ENCODE measurements around the gene ZFAND3.

The ZFAND3 gene

DNA sequence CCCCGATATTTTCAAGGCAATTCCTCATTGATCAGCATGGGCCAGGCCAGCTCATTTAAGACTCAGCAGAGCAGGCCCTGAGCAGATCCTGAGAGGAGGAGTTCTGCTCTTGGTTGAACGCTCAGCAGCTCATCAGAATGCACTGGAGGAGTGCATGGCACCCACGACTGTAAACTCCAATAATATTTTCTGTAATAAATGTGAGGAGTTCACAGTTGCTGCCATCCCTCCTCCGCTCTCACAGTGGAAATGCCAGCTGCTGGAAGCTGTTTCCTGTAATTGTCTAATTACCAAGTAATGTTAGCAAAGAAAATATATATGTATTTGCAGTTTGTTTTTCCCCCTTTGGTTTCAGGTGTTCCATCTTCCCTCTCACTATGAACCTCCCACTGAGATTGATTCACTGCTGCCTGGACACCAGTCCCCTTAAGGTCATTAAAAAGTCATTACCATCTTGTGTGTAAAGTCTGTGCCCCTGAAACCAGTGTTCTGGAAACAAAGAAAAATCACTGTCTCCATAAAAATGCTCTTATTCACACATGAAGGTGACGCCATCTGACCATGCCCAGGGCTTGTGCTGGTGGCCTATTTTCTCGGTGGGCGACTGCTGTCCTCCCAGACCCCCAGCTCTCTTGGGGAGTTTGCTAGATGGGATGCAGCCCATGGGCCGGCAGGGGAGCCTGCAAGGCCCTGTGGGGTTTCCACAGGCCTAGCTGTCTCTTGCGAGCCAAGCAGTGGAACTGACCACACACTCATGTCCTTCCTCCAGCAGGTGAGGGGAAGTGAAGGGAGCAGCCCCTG lies 374.2 kb downstream of the ZFAND3 start:
- no peak for DNase-seq

DNA sequence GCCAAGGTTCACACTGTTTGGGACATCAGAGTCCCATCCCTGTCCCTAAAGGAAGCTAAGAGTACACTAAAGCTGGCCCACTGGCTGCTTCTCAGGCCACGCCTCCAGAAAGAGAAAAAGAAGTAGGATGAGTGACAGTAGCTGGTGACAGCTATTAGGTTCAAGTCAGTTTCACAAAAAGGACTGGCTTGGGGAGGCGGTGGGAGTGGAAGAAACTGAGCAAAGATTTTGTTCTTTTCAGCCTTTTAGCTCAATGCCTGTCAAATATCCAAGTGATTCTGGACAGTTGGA lies 374.7 kb downstream of the ZFAND3 start:
- no peak for DNase-seq

DNA sequence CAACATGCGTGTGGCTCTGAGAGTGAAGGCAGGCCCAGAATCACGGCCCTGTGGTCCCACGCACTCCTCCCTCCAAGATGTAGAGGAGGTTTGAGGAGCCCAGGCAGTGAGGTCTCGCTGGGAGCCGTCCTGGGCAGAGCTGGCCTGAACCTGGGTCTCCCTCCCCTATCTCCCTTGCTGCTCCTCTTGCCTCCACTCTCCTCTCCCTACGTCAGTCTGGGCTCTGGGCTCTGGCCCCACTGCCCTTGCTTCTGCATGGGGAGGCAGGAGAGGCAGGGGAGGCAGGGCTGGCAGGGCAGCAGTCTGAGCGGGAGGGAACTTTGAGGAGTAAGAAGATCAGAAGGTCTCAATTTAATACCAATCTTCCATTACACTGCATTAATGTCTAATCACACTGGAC lies 375.1 kb downstream of the ZFAND3 start:
- no peak for DNase-seq

DNA sequence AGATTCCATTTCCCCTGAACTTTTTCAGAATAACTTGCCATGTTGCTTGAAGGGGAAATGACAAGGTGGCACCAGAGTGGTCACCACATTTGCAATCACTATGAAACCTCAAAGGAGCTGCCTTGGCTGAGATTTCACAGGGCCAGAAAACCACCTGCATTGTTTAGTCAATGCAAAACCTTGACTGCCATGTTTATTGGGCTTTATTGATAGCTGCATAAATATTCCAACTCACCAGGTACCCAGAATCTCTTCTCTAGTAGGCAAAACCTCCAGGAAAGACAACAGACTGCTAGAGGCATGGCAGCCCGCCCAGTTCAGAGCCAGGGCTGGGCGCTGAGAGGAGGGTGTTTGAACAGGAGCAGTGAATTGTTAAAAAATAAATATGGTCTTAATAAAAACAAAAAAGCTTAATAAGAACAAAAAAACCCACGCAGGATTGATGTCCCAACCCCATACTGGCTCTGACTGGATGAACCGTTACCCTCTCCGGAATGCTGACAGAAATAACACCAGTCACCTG lies 375.6 kb downstream of the ZFAND3 start:
- no peak for DNase-seq

DNA sequence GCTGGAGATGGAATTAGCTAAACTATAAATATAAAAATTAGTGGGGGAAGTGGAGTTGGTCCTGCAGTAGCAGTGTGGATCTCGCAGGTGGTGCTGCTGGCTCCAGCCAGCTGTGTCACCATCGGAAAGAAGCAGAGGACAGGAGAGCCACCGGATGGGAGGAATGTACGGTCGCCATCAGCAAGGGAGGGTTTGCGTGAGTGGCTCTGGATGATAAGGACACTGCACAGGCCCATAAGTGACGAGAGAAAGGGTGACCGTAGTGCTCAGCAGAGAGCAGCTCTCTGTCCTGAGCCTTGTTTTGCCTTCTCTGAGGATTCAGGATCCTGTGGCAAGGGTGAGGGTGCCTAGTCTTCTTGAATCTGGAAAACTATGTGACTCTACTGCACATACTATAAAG lies 378.7 kb downstream of the ZFAND3 start:
- DNase-seq = no peak

Measured in CD4-positive, alpha-beta T cell treated with Interleukin-12 subunit alpha and Interleukin-12 subunit beta, for 1 hour (primary cell).